Measurements from ENCODE around the gene ESF1. TPM values are rescaled to one million over a fixed set of nuclear protein-coding genes. Genes with fewer than 3 reads are reported as not detected.

ESF1 gene, protein sequence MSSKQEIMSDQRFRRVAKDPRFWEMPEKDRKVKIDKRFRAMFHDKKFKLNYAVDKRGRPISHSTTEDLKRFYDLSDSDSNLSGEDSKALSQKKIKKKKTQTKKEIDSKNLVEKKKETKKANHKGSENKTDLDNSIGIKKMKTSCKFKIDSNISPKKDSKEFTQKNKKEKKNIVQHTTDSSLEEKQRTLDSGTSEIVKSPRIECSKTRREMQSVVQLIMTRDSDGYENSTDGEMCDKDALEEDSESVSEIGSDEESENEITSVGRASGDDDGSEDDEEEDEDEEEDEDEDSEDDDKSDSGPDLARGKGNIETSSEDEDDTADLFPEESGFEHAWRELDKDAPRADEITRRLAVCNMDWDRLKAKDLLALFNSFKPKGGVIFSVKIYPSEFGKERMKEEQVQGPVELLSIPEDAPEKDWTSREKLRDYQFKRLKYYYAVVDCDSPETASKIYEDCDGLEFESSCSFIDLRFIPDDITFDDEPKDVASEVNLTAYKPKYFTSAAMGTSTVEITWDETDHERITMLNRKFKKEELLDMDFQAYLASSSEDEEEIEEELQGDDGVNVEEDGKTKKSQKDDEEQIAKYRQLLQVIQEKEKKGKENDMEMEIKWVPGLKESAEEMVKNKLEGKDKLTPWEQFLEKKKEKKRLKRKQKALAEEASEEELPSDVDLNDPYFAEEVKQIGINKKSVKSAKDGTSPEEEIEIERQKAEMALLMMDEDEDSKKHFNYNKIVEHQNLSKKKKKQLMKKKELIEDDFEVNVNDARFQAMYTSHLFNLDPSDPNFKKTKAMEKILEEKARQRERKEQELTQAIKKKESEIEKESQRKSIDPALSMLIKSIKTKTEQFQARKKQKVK
- total RNA-seq (2014; rRNA removed; shearing (Covaris generic)): 9.5 and 16.1 TPM in 2 replicates

DNA sequence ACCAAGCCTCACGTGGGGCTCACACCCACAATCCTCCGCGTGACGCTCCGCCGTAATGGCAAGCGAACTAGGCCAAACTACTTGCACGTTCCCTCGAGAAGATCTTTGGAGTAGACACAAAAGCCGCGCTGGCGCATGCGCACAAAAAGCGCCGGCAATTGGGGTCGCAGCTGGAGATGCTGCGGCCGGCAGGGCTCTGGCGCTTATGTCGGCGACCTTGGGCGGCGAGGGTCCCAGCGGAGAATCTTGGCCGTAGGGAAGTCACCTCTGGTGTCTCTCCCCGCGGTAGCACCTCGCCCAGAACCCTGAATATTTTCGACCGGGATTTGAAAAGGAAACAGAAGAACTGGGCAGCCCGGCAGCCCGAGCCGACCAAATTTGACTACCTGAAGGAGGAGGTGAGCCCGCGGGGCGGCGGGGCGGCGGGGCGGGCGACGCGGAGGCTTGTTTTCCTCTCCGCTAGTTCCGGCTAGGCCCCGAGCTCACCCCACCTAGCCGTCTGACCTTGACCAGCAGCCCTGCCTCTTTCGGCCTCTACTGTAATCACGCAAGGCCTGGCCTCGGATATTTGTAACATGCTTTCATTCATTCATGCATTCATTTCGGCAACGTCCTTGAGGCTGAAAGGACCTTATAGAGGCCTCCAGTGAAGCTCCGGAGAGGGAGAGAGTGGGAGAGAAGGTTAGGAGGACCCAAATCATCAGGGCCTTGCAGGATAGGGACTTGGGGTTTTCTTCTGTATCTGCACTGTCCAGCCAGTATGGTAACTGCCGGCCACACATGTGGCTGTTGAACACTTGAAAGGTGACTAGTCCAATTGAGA, at the start of gene ESF1, which contains the start of gene NDUFAF5:
TSS of gene ESF1 (minus strand) at position 27 of the 823 bp plus-strand sequence. CDS start 1,779 bp downstream, outside the sequence.
TSS of gene NDUFAF5 (plus strand) at position 136 of the 823 bp plus-strand sequence. CDS start at position 177, 41 bp downstream.
- DNase-seq (ENCODE audit: low read depth): peak; percentile 99

DNA sequence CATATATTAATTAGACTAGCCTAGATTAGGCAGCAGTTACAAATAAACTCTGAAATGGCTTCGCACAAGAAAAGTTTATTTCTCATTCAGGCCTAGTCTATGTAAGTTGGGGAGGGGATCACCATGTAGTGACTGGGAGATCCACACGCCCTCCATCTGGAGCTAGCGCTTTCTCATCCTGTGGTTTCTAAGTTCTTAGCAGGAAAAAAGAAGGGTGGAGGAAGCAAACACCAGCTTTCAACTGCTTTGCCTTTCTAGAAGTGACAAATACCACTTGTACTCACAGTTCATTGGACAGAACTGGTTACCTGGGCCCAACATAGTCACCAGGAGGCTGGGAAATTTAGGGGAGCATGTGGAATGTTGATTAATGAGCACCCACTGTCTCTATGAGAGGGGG, 46.8 kb upstream of the ESF1 start:
- DNase-seq (ENCODE audit: low read depth): no peak

- DNase-seq (ENCODE audit: low read depth): no peak
These were observed 40.7 kb upstream of the ESF1 start for GRCh38 chr20:13825465-13825864.

DNA sequence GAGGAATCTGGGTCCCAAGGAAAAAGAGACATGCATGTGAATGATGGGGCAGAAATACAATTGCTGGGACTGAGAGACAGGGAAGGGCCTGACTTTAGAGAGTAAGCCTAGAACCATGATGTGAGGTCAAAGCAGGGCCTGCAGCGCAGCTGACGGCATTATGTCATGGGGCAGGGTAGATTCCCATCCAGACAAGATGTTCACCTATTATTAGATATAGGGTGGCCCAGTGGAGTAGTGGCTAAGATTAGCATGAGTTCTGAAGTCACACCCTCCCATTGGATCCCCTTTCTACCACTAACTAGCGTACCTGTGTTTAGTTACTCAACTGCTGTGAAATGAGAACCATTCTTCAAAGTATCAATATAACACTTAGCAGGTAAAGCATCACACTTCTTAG, 39.7 kb upstream of the ESF1 start:
- DNase-seq (ENCODE audit: low read depth): no peak

DNA sequence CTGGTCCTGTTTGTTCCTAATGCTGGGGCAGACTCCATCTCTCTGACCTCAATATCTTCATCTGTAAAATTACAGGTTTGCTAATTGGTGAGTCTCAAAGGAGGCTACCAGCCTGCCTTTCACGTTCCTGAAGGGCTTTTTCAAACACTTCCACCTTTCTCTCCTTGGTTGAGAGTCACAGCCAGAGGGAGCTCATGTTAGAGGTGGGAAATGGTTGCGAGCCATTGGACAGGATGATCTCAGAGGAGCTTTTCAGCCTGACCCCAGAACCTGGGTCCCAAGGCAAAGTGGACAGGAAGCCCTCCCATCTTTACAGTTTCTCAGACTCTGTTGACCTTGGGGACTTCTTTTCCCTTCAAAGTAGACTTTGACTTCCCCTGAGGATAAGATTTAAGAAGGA, 37.7 kb upstream of the ESF1 start:
- peak; percentile 19 for DNase-seq (ENCODE audit: low read depth)

GRCh38 chr20:13821876-13822275, 37.2 kb upstream of the ESF1 start:
- no peak for DNase-seq (ENCODE audit: low read depth)

- peak; percentile 71 for DNase-seq (ENCODE audit: low read depth)
These were observed 35.3 kb upstream of the ESF1 start for GRCh38 chr20:13819885-13820645.

DNA sequence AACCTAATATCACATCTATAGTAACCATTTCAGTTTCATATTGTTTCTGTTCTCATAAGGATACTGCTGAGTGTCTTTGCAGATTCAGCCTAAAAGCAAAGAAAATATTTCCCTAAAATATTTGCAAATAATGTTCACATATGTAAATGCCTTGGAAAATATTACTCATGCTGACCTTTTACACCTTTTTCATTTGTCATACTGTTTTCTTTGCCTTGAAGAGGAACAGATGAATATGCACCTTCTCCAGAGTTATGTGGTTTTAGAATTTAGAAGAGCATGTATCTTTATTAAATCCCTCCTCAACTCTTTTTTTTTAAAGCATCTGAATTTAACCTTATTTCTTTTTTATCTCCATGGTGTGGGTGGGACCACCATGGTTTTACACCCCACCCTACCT, 32.6 kb upstream of the ESF1 start:
- DNase-seq (ENCODE audit: low read depth): peak; percentile 45

DNA sequence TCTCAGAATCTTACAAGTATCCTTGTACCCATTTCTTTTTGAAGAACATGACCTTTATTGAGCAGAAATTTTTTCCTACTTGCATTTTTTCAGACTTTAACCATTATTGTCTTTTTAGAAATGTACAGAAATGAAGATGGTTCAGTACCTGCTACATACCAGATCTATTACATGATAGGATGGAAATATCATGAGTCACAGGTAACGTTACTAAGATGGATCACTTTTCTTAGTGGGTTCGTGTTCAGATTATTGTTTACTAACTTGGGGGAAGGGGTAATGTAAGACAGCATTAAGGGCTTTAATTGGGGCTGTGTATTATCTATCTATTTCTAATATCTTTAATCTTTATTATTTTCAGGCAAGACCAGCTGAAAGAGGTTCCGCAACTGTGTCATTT, 32.0 kb upstream of the ESF1 start:
- no peak for DNase-seq (ENCODE audit: low read depth)

DNA sequence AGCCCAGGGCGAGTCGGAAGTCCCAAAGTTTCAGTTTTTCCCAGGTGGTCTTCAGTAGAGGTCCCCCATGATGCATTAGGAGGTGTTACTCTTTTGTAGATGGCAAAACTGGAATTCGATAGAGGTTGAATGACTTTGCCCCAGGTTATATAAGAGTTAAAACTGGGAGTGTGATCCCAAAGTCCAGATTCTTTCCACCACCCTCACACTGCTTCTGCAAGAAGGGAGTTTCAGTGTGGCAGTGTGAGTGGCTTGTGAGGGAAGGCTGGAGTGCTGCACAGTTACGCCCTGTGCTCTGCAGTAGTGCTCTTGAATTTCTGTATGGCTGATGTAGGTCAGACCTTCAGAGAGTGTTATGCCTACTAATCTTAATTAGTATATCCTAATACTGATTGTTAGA, 30.0 kb upstream of the ESF1 start:
- no peak for DNase-seq (ENCODE audit: low read depth)

DNA sequence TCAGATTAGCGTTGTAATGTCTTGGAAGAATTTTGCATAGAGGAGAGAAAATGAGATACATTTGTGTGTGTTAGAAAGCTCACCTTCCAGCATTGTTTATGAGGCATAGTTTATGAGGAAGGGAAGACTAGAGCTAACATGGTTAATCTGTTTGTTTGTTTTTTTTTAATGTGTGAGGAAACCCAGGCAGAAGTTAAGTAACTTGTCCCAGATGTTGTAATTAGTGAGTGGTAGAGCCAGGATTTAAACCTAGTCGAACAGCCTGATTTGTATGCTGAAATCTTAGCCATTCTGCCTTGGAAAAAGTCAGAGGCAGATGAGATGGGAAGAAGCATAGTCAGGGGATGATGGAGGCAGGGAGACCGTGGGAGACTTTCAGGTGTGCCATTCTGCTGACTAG, 29.2 kb upstream of the ESF1 start:
- DNase-seq (ENCODE audit: low read depth): no peak

DNA sequence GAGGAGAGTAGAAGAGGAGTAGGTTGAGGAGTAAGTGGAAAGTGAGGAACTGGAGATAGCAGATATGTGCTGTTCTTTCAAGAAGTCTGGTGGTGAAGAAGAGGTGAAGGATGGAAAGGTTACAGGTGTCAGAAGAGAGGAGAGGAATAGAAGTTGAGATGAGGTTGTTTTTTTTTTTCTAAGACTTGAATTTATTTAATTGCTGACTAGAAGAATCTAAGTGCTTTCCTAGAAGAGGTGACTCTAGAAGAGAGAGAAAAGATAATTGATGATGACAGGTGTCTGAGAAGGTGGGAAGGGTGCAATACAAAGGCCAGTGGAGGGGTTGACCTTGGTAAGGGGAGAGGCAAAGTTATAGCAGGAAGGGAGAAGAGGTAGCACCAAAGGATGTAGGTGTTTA, 25.7 kb upstream of the ESF1 start:
- no peak for DNase-seq (ENCODE audit: low read depth)

GRCh38 chr20:13809855-13810254, 25.1 kb upstream of the ESF1 start:
- DNase-seq (ENCODE audit: low read depth): no peak

GRCh38 chr20:13809373-13809772, 24.7 kb upstream of the ESF1 start:
- DNase-seq (ENCODE audit: low read depth): no peak

- DNase-seq (ENCODE audit: low read depth): peak; percentile 88
These were observed 16.0 kb upstream of the ESF1 start for GRCh38 chr20:13800728-13801134.

DNA sequence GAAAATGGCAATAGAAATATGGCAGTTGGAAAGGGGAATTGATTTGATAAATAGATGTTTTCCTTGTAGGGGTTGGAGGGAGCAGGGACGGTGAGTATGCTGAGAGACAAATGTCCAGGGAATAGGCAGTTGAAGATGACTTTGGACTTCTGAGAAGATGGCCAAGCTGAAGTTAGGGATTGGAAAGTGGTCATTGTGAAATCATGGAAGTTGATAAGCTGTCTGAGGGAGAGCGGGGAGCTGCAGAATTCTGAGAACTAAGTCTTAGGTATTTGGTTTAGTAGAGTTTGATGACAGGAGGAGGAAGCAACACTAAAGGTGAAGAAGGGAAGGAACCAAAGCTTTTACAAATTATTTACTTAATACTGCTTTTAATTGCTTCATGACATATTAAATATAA, 15.3 kb upstream of the ESF1 start:
- no peak for DNase-seq (ENCODE audit: low read depth)

DNA sequence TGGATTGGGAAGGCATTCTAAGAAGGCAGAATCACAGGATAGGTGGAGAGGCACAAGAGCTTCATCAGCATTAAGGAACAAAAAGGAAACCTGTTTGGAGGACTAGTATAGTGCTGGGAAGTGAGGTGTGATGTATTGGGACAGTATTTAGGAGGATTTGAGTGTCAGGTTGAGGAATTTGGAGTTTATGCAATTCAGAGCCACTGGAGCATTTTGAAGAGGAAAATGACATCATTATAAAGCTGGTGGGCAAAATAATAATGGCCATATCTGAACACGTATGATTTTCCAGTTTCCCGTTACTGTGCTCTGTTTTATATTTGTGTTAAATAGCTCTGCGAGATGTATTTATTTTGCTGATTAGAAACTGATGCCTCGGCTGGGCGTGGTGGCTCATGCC, 14.3 kb upstream of the ESF1 start:
- DNase-seq (ENCODE audit: low read depth): no peak

DNA sequence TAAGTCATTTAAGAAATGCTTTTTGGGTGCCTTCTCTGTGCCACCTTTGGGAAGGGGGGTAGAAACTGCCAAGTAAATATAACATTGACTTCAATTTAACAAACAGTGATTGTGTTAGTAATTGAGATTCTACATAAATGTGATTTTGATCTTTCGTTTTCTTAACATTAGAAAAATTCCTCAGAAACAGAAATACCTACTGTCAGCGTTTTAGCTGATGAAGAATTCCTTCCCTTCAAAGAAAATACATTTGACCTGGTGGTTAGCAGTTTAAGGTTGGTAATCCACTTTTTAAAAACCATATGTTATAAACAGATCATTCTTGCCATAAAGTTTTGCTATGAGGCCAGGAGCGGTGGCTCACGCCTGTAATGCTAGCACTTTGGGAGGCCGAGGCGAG, 9.9 kb upstream of the ESF1 start:
- no peak for DNase-seq (ENCODE audit: low read depth)

GRCh38 chr20:13793001-13793400, 8.3 kb upstream of the ESF1 start:
- DNase-seq (ENCODE audit: low read depth): no peak

DNA sequence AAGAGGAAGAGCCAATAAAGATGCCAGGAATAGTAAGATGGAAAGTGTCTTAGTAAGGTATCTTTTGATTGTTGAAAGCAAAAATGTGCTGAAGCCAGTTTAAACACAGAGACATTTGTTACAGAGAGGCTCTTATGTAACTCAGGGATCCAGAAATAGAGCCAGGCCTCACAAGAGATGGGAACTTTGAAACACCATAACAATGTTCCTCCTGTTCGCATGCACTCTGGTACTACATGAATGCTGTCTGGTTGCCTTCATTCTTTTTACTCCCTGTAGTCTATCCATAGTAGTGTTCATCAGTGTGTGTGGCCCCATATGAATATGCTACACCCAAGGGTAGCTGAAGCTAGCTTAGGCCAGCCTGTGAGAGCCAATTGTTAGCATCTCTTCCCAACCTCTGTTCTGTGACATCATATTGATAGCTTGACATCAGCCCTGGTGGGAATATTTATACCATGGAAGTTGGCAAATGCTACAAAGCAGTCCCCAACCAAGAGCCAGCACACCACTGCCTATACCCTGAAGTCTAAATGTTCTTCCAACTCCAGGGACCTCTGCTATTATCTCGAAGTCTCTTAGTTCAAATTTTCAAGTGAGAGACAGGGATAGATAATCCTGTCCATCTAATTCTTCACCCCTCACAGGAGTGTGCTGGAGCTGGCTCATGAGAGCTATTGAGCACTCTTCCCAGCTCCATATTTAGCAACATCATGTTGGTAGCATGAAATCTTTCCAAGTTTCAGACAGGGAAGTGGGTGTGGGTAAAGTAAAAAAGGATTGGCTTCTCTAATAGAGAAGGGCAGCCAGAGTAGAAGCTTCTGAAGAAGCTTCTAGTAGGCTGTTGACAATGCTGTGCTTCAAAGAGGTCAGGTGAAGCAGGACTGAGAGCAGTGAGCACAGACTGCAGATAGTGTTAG, 7.1 kb upstream of the ESF1 start:
- DNase-seq (ENCODE audit: low read depth): no peak

Measured in M059J (cell line).